A549 (cell line): ENCODE data around the gene KRT13.

Experiments
- CEBPB ChIP-seq, 2 experiments: fragments of >200 bp in 1 of 2; sonication (Bioruptor Twin) in 1 of 2; formaldehyde crosslinking in 1 of 2; IDR thresholded peaks; 2 replicates each; pipeline ENCODE4 v1.6.1; 2012 to 2016
- CHD2 ChIP-seq: fragments of 150-350 bp; IDR thresholded peaks from 2 replicates; pipeline ENCODE4 v1.6.1; 2014; ENCODE audit warnings: low read length; ENCODE audit not compliant: partially characterized antibody
- CTCF ChIP-seq: fragments of >200 bp; sonication (Bioruptor Twin); formaldehyde crosslinking; IDR thresholded peaks from 3 replicates; pipeline ENCODE4 v1.5.1; 2016
- EHMT2 ChIP-seq: fragments of 200-600 bp; sonication (generic); IDR thresholded peaks from 2 replicates; pipeline ENCODE4 v1.6.1; 2016; ENCODE audit warnings: antibody characterized with exemption, low read depth, mild to moderate bottlenecking, moderate library complexity
- EP300 ChIP-seq, 2 experiments: fragments of >200 bp; sonication (Bioruptor Twin); formaldehyde crosslinking; IDR thresholded peaks; 2 replicates in 1 of 2; 3 replicates in 1 of 2; pipeline ENCODE4 v1.6.1; 2016 to 2017
- KDM5A ChIP-seq: fragments of 200-600 bp; sonication (generic); IDR thresholded peaks from 2 replicates; pipeline ENCODE4 v1.6.1; 2016; ENCODE audit warnings: antibody characterized with exemption, mild to moderate bottlenecking
- MAX ChIP-seq: IDR thresholded peaks from 2 replicates; pipeline ENCODE4 v1.6.1; 2012
- POLR2A ChIP-seq: IDR thresholded peaks from 2 replicates; pipeline ENCODE4 v1.6.1; 2012; ENCODE audit warnings: mild to moderate bottlenecking, low read length
- RCOR1 ChIP-seq: fragments of 150-350 bp; IDR thresholded peaks from 2 replicates; pipeline ENCODE4 v1.6.1; 2014; ENCODE audit warnings: antibody characterized with exemption, low read length, low read depth
- REST ChIP-seq: fragments of 200-600 bp; sonication (generic); IDR thresholded peaks from 2 replicates; pipeline ENCODE4 v1.6.1; 2016; ENCODE audit warnings: antibody characterized with exemption, mild to moderate bottlenecking, moderate library complexity
- RFX5 ChIP-seq: fragments of 450-650 bp; IDR thresholded peaks from 2 replicates; pipeline ENCODE4 v1.7.1; 2014; ENCODE audit warnings: antibody characterized with exemption, mild to moderate bottlenecking, moderate library complexity

GRCh38 chr17:41547378-41547841 is 42.0 kb upstream of the KRT13 start:
- TF ChIP-seq KDM5A = no peak
- no peak for TF ChIP-seq MAX
- TF ChIP-seq CTCF = no peak
- TF ChIP-seq CEBPB (IDR thresholded peaks at IDR 0.05) = no peak
- TF ChIP-seq POLR2A = no peak
- no peak for TF ChIP-seq EP300 (IDR thresholded peaks at IDR 0.05)
- TF ChIP-seq EHMT2 = no peak
- no peak for TF ChIP-seq RCOR1
- no peak for TF ChIP-seq CHD2
- no peak for TF ChIP-seq RFX5
- no peak for TF ChIP-seq REST
